ENCODE data around the gene NOCT. TPM values are rescaled to one million over a fixed set of nuclear protein-coding genes. Genes with fewer than 3 reads are reported as not detected.

NOCT gene
- total and polyA plus RNA-seq, 2 of the 4 experiments (the other 2 are of a cell fraction), result 5.5 to 41.4 TPM

Small RNA genes lying within 50 kb of the gene (microRNA-seq; reads per million reads assigned to microRNA genes)
- gene RNU6-531P (ENCODE audit: insufficient read depth, insufficient read length), result not detected

Small RNA genes lying within 50 kb of the gene (small RNA-seq; reads per million reads assigned to genes)
- gene RNU6-531P, result 0 to 1.2 (median 0) reads per million in 5 experiments

Other genes with a start within 250 kb of the NOCT start
- gene ELF2, start 161.4 kb downstream of the NOCT start, total RNA-seq (2012; rRNA removed), result 37.8 and 42.3 TPM in 2 replicates
- 13.7 and 14.5 TPM in 2 replicates for gene ELF2, start 161.4 kb downstream of the NOCT start, polyA plus RNA-seq (2012; rRNA removed)